Liver (tissue), 4 donors: Measurements from ENCODE around the gene HTR1B. TPM values are rescaled to one million over a fixed set of nuclear protein-coding genes. Genes with fewer than 3 reads are reported as not detected.

ENCODE experiments used
- polyA plus RNA-seq, 2 donors: library from polyadenylated mRNA; stranded (reverse) in 1 of 2; unstranded in 1 of 2; fragments of 200-250 nt in 1 of 2; fragments of >200 nt in 1 of 2; fragmentation: Nextera tagmentation in 1 of 2; extraction: Ambion mirVana in 1 of 2; gene quantifications; one replicate each; pipeline versions ENCODE4 v1.2.1 to v1.2.3, GENCODE V29; 2013 to 2015
- total RNA-seq, 2 donors: library from RNA; depleted of rRNA; stranded (reverse); fragments of >200 nt; gene quantifications; one replicate each; pipeline ENCODE4 v1.2.3, GENCODE V29; 2014
- donor health status: healthy.
- donor health status: healthy.
- donor health status: healthy.

HTR1B gene
- total and polyA plus RNA-seq, 4 donors = 0.08 TPM; not detected in 3

Other genes with a start within 250 kb of the HTR1B start
- under 1 TPM; 0.42 to 0.84 TPM for gene MEI4, start 189.5 kb upstream of the HTR1B start, total RNA-seq
- gene MEI4, start 189.5 kb upstream of the HTR1B start, polyA plus RNA-seq = under 1 TPM; 0.36 to 0.42 TPM